Heart left ventricle (tissue), 13 donors: ENCODE data around the gene MAGI1.

Experiments
- CTCF ChIP-seq, 12 donors: fragments of 200-600 bp; sonication (generic) in 4 of 12; IDR thresholded peaks; one replicate each; pipeline versions ENCODE4 v1.5.0 to v1.8.0; 2018 to 2022; ENCODE audit warnings: antibody characterized with exemption in 12 of 12, mild to moderate bottlenecking in 5 of 12
- POLR2A ChIP-seq, 2 donors: fragments of 450-650 bp; IDR thresholded peaks; one replicate each; pipeline ENCODE4 v1.6.1; 2017; ENCODE audit warnings: antibody characterized with exemption in 2 of 2, mild to moderate bottlenecking in 2 of 2, moderate library complexity in 2 of 2
- donor health status: ischemic (EF 13 %, LVEDD 7.1; RV severe dilation, severe dysfunction).
- donor health status: DM: no; HTN: yes; CAD: no.
- donor health status: DM: no; HTN: no; CAD: no.
- donor health status: ischemic (EF 25% LVEDD 6.9; RV normal size, moderate dysfunction).
- donor health status: ischemic (EF 25% LVEDD 5.7; RV mildly dilated, moderate dysfunction).
- donor health status: ischemic (EF 35%, LVEDD 5.7; RV mildly dilated, moderate dysfunction).
- donor health status: nonischemic (EF 11% LVEDD 7.7; RV severe dilation, severe dysfunction).
- donor health status: DM: yes; HTN: yes; CAD: no.
- donor health status: PGD.
- donor health status: ischemic (EF 29% LVEDD 5.4; RV normal size, mild dysfunction).
- donor health status: nonischemic (EF 23%, LVEDD 6.1; RV moderate dilation, normal function).

- no peak for TF ChIP-seq CTCF (IDR thresholded peaks at IDR 0.05)
- no peak for TF ChIP-seq POLR2A (IDR thresholded peaks at IDR 0.05)
Observed at GRCh38 chr3:65986285-65986684, 52.4 kb downstream of the MAGI1 start.
